ENCODE measurements around the gene SDR42E1.
A peak's percentile ranks its signal among the peaks of the same experiment; 100 is the strongest.

Gene SDR42E1

GRCh38 chr16:81939164-81940056 lies 71.9 kb downstream of the SDR42E1 start:
- Histone ChIP-seq H3K27ac (no peak overlapping the region; a peak in 2 of 22 replicates), H3K27me3 (no peaks in the 10 kb centered on the region), H4K20me1 (peaks cover 0 to 31% (median 0%) of the 10 kb centered on the region in 11 experiments; a peak in 7 of 22 replicates), H3K4me3 (no peak overlapping the region), H3K4me2 (no peak overlapping the region), H3K9me3 (replicated peaks in 1 of 11) (no peaks in the 10 kb centered on the region), H3K36me3 (peaks cover 70 to 98% (median 95%) of the 10 kb centered on the region in 11 experiments), H3K4me1 (peaks cover 0 to 9% (median 1%) of the 10 kb centered on the region in 10 experiments; a peak in 8 of 20 replicates), H3K9ac (0 out of 22 replicates have a peak overlapping the region, but pooled peaks of 1 of the 11 experiments have one; percentile 4)
- no peak for TF ChIP-seq Cebpa-rat (IDR thresholded peaks at IDR 0.05)

Data from BLaER1 treated with 17β-estradiol and CSF1 and Interleukin-3, amounts not matched to agents 10 nM and 100 nM (cell line).